WI38 (cell line): ENCODE measurements around the gene HIPK2.

Experiments used
- H3K4me3 ChIP-seq: 2 replicates; pipeline ENCODE4 v1.5.1; 2011; ENCODE audit warnings: low read depth, mild to moderate bottlenecking, control low read depth, low read length
- CTCF ChIP-seq: IDR thresholded peaks from 2 replicates; pipeline ENCODE4 v1.5.1; 2012; ENCODE audit warnings: low read depth, mild to moderate bottlenecking, control low read depth, low read length

The HIPK2 gene

GRCh38 chr7:139735912-139736595 lies 41.7 kb downstream of the HIPK2 start:
- no peak for TF ChIP-seq CTCF
- H3K4me3 ChIP-seq: no peak overlapping the region

DNA sequence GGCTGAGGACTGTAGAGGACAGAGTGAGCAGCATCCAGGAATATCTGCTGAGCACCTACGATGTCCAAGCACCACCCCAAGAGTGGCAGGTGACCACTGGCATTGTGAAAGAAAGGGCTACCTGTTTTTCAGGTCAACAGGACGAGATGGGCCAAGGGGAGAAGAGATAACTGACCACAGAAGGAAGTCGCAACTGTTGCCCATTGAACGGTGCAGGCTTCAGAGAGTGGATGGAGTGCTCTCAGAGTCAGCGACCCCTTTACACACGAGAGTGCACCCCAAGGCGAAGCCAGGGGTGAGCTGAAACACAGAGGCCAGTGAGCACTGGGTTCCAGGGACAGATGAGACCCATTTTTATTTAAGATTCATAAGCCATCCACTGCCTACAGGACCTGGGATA lies 42.3 kb downstream of the HIPK2 start:
- H3K4me3 ChIP-seq: no peak overlapping the region
- no peak for TF ChIP-seq CTCF

- no peak for TF ChIP-seq CTCF
- H3K4me3 ChIP-seq: no peak overlapping the region
Observed at GRCh38 chr7:139734395-139734794, 43.4 kb downstream of the HIPK2 start.

DNA sequence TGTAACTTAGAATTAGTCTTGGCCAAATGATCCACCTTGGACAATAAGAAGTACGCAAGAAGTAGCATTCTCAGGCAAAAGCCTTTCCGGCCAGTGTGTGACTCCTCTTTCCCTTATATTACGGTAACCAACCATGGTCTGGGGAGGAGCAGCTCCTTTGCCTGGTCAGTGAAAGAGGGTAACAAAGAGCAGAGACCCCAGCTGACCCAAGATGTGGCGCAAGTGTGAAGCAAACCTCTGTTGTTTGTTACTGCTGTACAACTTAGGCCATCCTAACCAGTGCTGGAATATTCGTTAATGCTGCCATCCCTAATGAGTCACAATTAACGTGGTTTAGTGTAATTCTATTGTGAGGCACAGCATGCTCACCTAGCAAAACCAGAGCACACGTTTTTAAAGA lies 44.0 kb downstream of the HIPK2 start:
- TF ChIP-seq CTCF: no peak
- no peak overlapping the region for H3K4me3 ChIP-seq

GRCh38 chr7:139732471-139733167 lies 45.2 kb downstream of the HIPK2 start:
- H3K4me3 ChIP-seq: no peak overlapping the region
- TF ChIP-seq CTCF: no peak

DNA sequence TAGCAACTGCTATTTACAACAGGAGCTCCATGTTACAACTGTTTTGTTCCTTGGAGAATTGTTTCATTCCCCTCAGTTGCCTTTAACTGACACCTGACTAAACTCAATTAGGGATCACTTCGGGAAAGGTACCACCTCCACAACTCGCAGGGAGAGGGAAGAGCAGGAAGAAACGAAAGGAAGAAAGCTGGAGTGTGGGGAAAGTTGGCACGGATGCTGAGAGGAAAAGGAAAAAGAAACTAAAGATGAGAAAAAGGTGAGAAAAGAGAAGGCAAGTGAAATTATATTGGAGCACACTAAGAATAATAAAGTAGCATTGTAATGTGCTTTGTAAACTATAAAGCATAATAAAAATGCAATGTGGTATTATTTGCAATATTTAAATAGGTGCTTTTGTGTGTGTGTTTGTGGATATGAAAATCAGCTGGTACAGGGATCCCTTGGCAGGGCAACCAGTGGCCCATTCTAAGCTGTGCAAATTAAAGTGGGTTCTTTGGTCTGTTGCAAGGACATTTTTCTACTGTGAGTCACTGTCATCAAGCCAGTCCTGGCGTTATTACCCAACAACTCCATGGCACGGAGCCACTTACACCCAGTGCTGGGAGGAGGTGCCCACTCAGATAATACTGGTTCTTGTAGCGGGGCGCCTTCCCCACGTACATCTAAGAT lies 45.9 kb downstream of the HIPK2 start:
- 0 out of 2 replicates have a peak overlapping the region, but pooled peaks have one; percentile 0 for H3K4me3 ChIP-seq
- no peak for TF ChIP-seq CTCF
